GM12872 (cell line): ENCODE data around the gene ATXN10.

Source experiments
- CTCF ChIP-seq: IDR thresholded peaks from 3 replicates; pipeline ENCODE4 v1.5.1; 2011; ENCODE audit warnings: low read depth, mild to moderate bottlenecking, low read length, moderate library complexity; ENCODE audit not compliant: insufficient read depth

The ATXN10 gene

GRCh38 chr22:45726081-45726480, 54.4 kb downstream of the ATXN10 start:
- TF ChIP-seq CTCF = no peak

- no peak for TF ChIP-seq CTCF
Observed at GRCh38 chr22:45731041-45731797, 59.6 kb downstream of the ATXN10 start.

- peak; percentile 25; the same call in 1 of the 3 replicates for TF ChIP-seq CTCF
Observed at GRCh38 chr22:45731798-45732495, 60.3 kb downstream of the ATXN10 start.

- TF ChIP-seq CTCF = no peak
Observed at GRCh38 chr22:45735273-45735672, 63.6 kb downstream of the ATXN10 start.

- no peak for TF ChIP-seq CTCF
Observed at GRCh38 chr22:45738206-45738605, 66.6 kb downstream of the ATXN10 start.

- no peak for TF ChIP-seq CTCF
Observed at GRCh38 chr22:45740236-45740635, 68.6 kb downstream of the ATXN10 start.

- TF ChIP-seq CTCF = no peak
Observed at GRCh38 chr22:45742866-45743450, 71.3 kb downstream of the ATXN10 start.
